Measurements from ENCODE around the gene KRTAP10-3.

Gene KRTAP10-3

DNA sequence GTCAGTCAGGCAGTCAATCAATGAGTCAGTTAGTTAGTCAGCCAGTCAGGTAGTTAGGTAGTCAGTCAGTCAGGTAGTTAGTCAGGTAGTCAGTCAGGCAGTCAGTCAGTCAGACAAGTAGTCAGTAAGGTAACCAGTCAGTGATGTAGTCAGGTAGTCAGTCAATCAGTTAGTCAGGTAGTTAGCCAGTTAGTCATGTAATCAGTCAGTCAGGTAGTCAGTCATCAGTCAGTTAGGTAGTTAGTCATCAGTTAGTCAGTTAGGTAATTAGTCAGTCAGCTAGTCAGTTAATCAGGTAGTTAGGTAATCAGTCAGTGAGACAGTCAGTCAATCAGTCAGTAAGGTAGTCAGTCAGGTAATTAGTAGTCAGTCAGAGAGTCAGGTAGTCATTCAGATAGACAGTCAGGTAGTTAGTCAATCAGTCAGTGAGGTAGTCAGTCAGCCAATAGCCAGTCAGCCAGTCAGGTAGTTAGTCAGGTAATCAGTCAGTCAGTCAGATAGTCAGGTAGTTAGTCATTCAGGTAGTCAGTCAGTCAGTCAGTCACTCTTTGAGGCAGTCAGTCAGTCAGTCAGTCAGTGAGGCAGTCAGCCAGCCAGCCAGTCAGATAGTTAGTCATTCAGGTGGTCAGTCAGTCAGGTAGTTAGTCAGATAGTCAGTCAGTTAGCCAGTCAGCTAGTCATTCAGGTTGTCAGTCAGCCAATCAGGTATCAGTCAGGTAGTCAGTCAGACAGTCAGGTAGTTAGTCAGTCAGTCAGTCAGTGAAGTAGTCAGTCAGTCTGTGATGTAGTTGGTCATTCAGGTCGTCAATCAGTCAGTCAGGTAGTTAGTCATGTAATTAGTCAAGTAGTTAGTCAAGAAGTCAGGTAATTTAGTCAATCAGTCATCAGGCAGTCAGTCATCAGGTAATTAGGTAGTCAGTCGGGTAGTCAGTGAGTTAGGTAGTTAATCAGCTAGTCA is 33.9 kb downstream of the KRTAP10-3 start:
- in situ Hi-C loops (cut with HindIII; ENCODE audit: low pct_unique_long_range_greater_than_20kb, low sequenced_read_pairs) = no loop called here
- TF ChIP-seq JUND (IDR thresholded peaks at IDR 0.05; ENCODE audit: low read depth) = no peak
- no peak for DNase-seq (ENCODE audit: low read depth in 1 of 2, low spot score in 1 of 2)

DNA sequence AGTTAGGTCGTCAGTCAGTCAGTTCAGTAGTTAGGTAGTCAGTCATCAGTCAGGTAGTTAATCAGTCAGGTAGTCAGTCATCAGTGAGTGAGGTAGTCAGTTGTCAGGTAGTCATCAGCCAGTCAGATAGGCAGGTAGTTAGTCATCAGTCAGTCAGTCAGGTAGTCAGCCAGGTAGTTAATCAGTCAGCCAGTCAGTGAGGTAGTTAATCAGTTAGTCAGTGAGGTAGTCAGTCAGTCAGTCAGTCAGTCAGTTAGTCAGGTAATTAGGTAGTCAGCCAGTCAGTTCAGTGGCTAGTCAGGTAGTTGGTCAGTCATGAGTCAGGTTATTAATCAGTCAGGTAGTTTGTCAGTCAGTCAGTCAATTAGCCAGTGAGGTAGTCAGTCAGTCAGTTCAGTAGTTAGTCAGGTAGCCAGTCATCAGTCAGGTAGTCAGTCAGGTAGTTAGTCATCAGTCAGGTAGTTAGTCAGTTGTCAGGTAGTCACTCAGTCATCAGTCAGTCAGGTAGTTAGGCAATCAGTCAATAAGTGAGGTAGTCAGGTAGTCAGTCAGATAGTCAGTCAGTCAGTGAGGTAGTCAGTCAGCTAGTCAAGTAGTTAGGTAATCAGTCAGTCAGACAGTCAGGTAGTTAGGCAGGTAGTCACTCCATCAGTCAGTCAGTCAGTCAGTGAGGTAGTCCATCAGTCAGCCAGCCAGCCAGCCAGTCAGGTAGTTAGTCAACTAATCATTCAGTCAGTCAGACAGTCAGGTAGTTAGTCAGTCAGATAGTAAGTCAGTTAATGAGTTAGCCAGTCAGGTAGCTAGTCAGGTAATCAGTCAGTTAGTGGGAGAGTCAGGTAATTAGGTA is 34.8 kb downstream of the KRTAP10-3 start:
- no peak for DNase-seq (ENCODE audit: low read depth in 1 of 2, low spot score in 1 of 2)
- no peak for TF ChIP-seq JUND (IDR thresholded peaks at IDR 0.05; ENCODE audit: low read depth)
- in situ Hi-C loops (cut with HindIII; ENCODE audit: low pct_unique_long_range_greater_than_20kb, low sequenced_read_pairs) = no loop called here

DNA sequence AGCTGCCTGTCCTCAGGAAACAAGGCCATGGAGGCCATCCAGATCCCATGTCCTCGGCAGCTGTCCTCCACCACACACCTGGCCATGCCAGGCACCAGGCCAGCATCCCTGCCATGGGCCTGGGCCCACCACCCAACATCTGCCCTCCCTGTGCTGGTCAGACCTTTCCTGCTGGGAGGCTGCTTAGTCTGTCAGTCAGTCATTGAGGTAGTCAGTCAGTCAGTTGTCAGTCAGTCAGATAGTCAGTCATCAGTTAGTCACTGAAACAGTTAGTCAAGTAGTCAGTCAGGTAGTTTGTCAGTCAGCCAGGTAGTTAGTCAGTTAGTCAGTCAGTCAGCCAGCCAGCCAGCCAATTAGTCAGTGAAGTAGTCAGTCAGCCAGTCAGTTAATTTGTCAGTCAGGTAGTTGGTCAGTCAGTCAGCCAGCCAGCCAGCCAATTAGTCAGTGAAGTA is 35.8 kb downstream of the KRTAP10-3 start:
- in situ Hi-C loops (cut with HindIII; ENCODE audit: low pct_unique_long_range_greater_than_20kb, low sequenced_read_pairs) = no loop called here
- DNase-seq (ENCODE audit: low read depth in 1 of 2, low spot score in 1 of 2) = no peak
- no peak for TF ChIP-seq JUND (IDR thresholded peaks at IDR 0.05; ENCODE audit: low read depth)

DNA sequence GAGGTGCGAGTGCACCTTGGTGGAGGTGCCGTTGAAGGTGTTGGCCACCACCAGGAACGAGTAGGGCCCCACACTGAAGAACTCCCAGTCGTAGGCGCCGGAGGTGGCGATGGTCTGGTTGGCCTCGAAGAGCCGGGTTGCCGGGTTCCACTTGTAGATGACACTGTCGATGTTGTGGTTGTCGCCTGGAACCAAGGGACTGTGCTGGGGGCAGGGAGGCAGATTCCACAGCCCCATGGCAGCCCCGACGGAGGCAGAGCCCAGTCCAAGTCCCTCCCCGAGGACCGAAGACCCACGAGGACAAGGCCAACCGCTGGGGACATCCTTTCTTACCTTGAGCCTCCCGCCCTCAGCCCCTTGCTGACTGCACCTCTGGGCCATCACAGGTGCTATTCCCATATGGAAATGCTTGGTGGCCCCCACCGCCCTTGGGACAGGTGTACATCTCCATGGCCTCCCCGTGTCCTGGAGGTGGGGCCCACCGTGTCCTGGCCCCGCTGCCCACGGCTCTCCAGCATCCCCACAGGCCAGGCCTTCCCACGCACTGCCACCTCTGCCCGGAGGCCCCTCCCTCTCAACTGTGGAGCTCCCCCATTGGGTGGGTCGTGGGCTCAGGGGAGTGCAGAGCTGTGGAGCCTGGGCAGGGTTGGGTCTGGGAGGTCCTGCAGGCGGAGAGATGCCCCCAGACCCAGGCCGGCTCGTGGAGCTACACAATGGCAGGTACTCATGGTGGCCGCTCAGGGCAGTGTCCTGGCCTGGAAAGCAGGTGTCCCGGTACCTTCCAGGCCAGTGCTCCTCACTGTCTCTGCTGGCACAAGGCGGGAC is 36.5 kb downstream of the KRTAP10-3 start:
- in situ Hi-C loops (cut with HindIII; ENCODE audit: low pct_unique_long_range_greater_than_20kb, low sequenced_read_pairs) = no loop called here
- DNase-seq (ENCODE audit: low read depth in 1 of 2, low spot score in 1 of 2) = no peak

DNA sequence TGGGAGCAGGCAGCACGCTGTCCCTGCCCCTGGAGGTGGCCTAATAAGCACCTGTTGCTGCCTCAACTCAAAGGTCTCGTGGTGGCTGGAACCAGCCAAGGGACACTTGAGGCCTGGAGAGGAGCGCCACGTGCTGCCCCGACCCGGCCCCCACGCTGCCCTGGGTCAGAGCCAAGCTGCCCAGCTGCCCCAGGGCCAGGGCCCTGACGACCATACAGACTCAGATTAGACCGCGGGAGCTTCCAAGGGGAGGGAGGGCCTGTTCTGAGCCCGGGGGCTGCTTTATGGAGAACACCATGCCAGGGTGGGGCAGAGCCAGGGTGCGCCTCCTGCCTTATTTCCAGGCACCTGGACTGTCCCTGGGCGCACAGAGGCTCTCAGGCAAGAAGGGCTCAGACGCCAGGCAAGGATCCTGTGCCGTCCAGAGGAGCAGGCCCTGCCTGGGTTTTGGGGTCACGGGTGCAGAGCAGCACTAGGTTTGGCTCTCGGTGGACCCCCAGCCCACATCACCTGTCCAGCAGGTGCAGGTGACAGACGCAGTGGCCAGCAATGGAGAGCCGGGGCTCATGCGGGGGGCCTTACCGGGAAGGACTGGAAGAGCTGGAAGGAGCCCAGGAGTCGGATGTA is 37.2 kb downstream of the KRTAP10-3 start:
- in situ Hi-C loops (cut with HindIII; ENCODE audit: low pct_unique_long_range_greater_than_20kb, low sequenced_read_pairs) = no loop called here

More for the DNA sequence above, 36.5 kb downstream of the KRTAP10-3 start:
- no peak for TF ChIP-seq JUND (IDR thresholded peaks at IDR 0.05; ENCODE audit: low read depth)

DNA sequence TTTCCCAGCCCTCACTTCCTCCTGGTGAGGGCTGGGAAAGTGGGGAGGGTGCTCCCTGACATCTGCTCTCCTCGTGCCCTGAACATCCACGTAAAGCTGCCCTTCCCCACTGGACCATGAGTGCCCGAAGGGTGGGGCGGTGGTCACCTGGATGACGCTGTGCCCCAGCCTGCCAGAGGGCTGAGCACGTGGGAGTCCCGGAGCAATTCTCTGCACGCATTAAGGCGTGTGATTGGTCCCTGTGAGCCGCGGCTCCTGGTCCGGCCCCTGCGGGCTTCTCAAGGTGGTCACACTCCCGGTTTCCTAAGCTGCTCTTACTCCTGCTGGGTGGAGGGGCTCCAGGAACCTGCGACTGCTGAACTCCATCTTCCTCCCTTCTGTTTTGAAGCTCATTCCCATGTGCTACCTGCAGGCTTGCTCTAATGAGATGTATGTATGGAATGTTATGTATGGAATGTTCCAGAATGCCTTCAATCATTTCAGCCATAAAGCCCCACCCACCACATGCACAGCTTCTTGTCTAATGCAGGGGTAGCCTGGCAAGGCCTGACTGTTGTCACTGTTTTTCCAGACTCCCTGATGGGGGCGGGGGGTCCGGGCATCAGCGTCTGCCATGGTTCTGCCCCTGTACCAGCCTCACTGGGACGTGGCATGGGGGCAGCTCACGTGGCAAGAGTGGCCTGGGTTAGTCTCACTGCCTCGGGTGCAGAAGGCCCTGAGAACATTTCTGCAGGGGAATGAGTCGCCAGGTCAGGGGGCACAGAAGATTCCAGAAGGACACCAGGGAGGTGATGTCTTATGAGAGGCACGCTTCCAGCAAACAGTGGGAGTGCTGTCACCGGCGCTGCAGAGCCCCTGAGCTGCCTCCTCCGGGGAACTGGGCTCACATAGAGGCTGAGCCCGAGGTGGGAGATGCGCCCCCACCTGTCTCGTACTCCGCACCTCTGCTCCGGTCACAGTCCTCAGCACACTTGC is 38.0 kb downstream of the KRTAP10-3 start:
- TF ChIP-seq JUND (IDR thresholded peaks at IDR 0.05; ENCODE audit: low read depth) = no peak
- peak; percentile 55 to 58 for DNase-seq (ENCODE audit: low read depth in 1 of 2, low spot score in 1 of 2)
- in situ Hi-C loops (cut with HindIII; ENCODE audit: low pct_unique_long_range_greater_than_20kb, low sequenced_read_pairs) = no loop called here

More for the DNA sequence above, 37.2 kb downstream of the KRTAP10-3 start:
- DNase-seq (ENCODE audit: low read depth in 1 of 2, low spot score in 1 of 2) = no peak
- TF ChIP-seq JUND (IDR thresholded peaks at IDR 0.05; ENCODE audit: low read depth) = no peak

DNA sequence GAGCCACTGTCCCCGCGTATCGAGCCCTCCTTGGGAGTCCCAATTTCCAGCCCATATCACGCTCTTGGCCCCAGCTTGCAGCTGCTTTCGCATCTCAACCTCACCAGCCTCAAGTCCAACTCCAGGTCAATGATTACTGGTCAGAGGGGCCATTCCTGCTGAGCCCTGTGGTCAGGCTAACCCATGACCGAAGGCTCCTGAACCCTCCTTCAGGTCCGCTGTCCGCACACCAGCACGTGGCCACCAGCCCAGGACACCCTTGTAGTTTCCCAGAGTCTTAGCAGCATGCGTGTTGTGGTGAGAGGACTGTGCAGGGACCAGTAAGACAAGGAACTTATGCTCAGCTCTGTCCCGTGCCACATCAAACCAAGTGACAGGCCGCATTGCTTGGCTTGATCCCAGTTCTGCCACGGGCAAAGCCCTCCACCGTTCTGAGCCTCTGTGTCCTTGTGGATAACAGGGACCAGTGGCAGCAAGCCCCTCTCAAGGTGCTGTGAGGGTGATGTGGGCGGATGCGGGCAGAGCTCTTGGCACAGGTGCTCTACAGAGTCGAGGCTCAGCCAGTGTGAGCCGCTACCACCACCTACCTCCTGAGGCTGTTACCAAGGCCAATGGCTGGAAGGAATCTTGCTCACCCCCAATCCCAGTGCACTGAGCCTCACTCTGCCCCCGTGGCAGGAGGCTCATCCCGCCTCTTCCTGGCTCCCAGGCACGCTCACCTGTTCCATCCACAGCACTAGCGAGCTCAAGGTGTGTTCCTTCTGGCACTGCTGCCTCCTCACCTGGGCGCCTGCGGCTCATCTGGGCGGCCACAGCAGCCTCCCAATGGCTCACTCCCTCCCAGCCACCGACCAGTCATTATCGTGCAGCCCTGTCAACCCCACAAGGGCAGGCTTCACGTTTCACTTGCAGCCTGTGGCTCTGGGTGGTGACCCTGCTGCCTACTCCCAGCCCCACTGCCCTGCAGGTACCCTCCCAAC is 39.0 kb downstream of the KRTAP10-3 start:
- DNase-seq (ENCODE audit: low read depth in 1 of 2, low spot score in 1 of 2) = no peak
- no peak for TF ChIP-seq JUND (IDR thresholded peaks at IDR 0.05; ENCODE audit: low read depth)
- in situ Hi-C loops (cut with HindIII; ENCODE audit: low pct_unique_long_range_greater_than_20kb, low sequenced_read_pairs) = no loop called here

DNA sequence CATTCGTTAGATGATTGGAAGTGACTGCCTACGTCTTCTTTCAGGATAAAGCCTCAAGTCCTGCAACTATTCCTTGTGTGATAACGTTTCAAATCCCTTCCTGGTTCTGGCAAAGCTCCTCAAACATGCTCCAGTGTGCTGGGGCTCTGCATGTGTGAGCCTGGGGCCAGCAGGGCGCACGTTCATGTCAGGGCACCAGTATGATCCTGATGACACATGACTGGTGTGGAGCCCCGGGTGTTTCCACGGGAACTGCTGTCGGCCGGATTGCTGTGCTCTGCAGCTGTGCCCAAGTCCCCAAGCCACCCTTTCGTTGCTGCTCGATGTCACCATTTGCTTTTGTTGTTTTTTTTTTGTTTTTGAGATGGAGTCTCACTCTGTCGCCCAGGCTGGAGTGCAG is 39.9 kb downstream of the KRTAP10-3 start:
- in situ Hi-C loops (cut with HindIII; ENCODE audit: low pct_unique_long_range_greater_than_20kb, low sequenced_read_pairs) = no loop called here
- DNase-seq (ENCODE audit: low read depth in 1 of 2, low spot score in 1 of 2) = no peak
- TF ChIP-seq JUND (IDR thresholded peaks at IDR 0.05; ENCODE audit: low read depth) = no peak

DNA sequence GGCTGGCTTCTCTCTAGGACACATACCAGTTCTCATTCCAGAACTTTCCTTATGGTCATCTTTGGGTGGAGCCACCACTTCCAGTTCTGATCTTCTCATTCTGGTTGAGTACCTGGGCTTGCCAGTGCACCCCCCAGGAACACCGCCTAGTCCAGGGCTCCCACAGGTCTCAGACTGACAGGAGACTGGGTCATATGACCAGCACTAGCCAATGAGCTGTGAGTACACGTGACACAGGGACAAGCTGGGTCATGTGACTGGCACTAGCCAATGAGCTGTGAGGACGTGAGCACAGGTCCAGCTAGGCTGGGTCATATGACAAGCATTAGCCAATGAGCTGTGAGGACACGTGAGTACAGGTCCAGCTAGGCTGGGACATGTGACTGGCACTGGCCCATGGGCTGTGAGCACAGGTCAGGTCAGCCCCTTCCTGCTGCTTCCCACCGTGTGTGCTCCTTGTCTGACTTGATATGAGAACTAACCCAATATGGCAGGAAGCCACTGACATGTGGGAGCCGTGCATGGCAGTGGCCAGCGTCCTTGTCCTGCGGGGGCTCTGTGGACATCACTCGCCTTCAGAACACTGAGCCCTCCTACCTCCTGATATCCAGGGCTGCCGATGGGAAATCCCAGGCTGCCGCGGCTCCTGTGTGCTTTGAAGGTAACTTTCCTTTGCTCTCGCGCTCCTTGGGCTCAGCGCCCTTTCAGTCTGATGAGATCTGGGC is 41.3 kb downstream of the KRTAP10-3 start:
- in situ Hi-C loops (cut with HindIII; ENCODE audit: low pct_unique_long_range_greater_than_20kb, low sequenced_read_pairs) = no loop called here
- no peak for TF ChIP-seq JUND (IDR thresholded peaks at IDR 0.05; ENCODE audit: low read depth)
- DNase-seq (ENCODE audit: low read depth in 1 of 2, low spot score in 1 of 2) = peak in 1 of 2 experiments; percentile 71

All from T47D (cell line).